GM23338 (cell line): Measurements from ENCODE around the gene TCEAL1.

ENCODE experiments used
- EZH2 ChIP-seq: fragments of 200-600 bp; sonication (generic); IDR thresholded peaks from one replicate; pipeline ENCODE4 v1.8.0; 2017; ENCODE audit warnings: antibody characterized with exemption, mild to moderate bottlenecking, low read depth; ENCODE audit not compliant: unreplicated experiment
- EZH2phosphoT487 ChIP-seq: fragments of 200-600 bp; sonication (generic); IDR thresholded peaks from one replicate; pipeline ENCODE4 v1.8.1; 2018; ENCODE audit warnings: antibody characterized with exemption; ENCODE audit not compliant: unreplicated experiment
- POLR2AphosphoS5 ChIP-seq: IDR thresholded peaks from 2 replicates; pipeline ENCODE4 v1.6.1; 2016; ENCODE audit warnings: antibody characterized with exemption, low read depth
- ZNF331 ChIP-seq: fragments of 250-450 bp; sonication (Bioruptor Pico); IDR thresholded peaks from 2 replicates; pipeline ENCODE4 v1.5.0; 2020; ENCODE audit warnings: low read depth, mild to moderate bottlenecking, moderate library complexity
- TF ChIP-seq, protein P1 (sequence below), 2 experiments: fragments of 200-600 bp in 1 of 2; sonication (generic) in 1 of 2; conservative IDR thresholded peaks; 2 replicates each; pipeline versions ENCODE4 v1.5.1 to v1.6.1; 2016 to 2017; ENCODE audit warnings: antibody characterized with exemption in 2 of 2, low read depth in 2 of 2, mild to moderate bottlenecking in 2 of 2, moderate library complexity in 1 of 2

DNA sequence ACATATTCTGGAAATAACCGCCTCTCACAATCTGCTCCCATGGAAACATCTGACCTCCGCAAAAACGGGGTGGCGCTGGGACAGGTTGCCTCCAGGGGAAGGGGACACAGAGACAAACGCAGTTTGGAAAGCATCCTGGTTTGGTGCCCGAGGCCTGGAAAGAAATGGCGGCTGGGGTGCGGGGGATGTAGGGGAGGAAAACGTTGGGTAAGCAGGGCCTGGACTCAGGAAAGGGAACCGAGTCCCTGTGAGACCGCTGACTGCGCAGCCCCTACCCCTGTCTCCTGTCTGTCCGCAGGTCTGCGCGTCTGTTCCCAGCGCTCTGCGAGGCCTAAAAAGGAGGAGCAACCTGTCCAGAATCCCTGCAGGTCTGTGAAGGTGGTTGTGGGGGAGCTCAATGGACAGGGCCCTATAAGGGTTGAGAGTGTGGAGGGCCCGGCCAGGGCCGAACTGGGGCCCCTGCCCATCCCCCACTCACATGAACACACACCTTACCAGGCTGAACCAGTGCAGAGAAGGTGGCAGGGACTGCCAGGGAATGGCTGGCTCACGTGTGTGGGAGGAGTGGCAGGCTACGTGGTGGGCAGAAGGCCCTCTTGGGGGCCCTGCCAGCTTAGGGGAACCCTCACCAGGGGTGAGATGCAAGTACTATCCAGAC, 20.3 kb upstream of the TCEAL1 start:
- TF ChIP-seq, protein P1, sequence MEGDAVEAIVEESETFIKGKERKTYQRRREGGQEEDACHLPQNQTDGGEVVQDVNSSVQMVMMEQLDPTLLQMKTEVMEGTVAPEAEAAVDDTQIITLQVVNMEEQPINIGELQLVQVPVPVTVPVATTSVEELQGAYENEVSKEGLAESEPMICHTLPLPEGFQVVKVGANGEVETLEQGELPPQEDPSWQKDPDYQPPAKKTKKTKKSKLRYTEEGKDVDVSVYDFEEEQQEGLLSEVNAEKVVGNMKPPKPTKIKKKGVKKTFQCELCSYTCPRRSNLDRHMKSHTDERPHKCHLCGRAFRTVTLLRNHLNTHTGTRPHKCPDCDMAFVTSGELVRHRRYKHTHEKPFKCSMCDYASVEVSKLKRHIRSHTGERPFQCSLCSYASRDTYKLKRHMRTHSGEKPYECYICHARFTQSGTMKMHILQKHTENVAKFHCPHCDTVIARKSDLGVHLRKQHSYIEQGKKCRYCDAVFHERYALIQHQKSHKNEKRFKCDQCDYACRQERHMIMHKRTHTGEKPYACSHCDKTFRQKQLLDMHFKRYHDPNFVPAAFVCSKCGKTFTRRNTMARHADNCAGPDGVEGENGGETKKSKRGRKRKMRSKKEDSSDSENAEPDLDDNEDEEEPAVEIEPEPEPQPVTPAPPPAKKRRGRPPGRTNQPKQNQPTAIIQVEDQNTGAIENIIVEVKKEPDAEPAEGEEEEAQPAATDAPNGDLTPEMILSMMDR (conservative IDR thresholded peaks at IDR 0.05; ENCODE audit: low read depth in 2 of 2) = no peak
- no peak for TF ChIP-seq EZH2
- no peak for TF ChIP-seq POLR2AphosphoS5
- no peak for TF ChIP-seq EZH2phosphoT487
- TF ChIP-seq ZNF331 (CRISPR knock-in tag) = no peak
